Calu3 (cell line): ENCODE results near the gene WNT7B. TPM values are rescaled to one million over a fixed set of nuclear protein-coding genes. Genes with fewer than 3 reads are reported as not detected.
"Not testable (repeated sequence)": the region's sequence is repeated elsewhere in the genome, so short reads cannot be mapped to it uniquely, and the experiment has no call there.

Source experiments
- BruUV-seq: library from RNA; stranded (reverse); fragments of 400-500 nt; replicated peaks from 2 replicates; lab custom pipeline; 2021; lab: Mats Ljungman, UMichigan
- CTCF ChIA-PET: fragments of 300-600 bp; sonication (Branson Sonifier 250); formaldehyde crosslinking; loops from one replicate; lab custom pipeline; 2022; ENCODE audit warnings: antibody characterized with exemption; lab: Charles Lee
- DNase-seq: peaks from one replicate; pipeline ENCODE4 v3.0.0; 2022
- H3K27ac Mint-ChIP-seq: one replicate; pipeline ENCODE4 v1.8.0; 2022; ENCODE audit warnings: mixed read lengths; ENCODE audit not compliant: unreplicated experiment
- H3K27me3 Mint-ChIP-seq: one replicate; pipeline ENCODE4 v1.8.0; 2022; ENCODE audit warnings: mixed read lengths; ENCODE audit not compliant: unreplicated experiment
- H3K36me3 Mint-ChIP-seq: one replicate; pipeline ENCODE4 v1.8.0; 2022; ENCODE audit warnings: mild to moderate bottlenecking, moderate library complexity, mixed read lengths; ENCODE audit not compliant: insufficient read depth, unreplicated experiment
- H3K4me1 Mint-ChIP-seq: one replicate; pipeline ENCODE4 v1.8.0; 2022; ENCODE audit warnings: mild to moderate bottlenecking, low read depth, mixed read lengths; ENCODE audit not compliant: unreplicated experiment
- H3K4me3 Mint-ChIP-seq: one replicate; pipeline ENCODE4 v1.8.0; 2022; ENCODE audit warnings: mild to moderate bottlenecking, low read depth, moderate library complexity, mixed read lengths; ENCODE audit not compliant: unreplicated experiment
- H3K9me3 Mint-ChIP-seq: one replicate; pipeline ENCODE4 v1.8.0; 2022; ENCODE audit warnings: low read depth, mixed read lengths; ENCODE audit not compliant: unreplicated experiment
- CTCF ChIP-seq: fragments of 200-600 bp; IDR thresholded peaks from one replicate; pipeline ENCODE4 v1.8.0; 2022; ENCODE audit warnings: antibody characterized with exemption; ENCODE audit not compliant: unreplicated experiment
- intact Hi-C: fragments of 100-400 bp; cut with micrococcal nuclease; formaldehyde crosslinking; loops from one replicate; pipeline ENCODE4 v1.10.0; 2022; ENCODE audit not compliant: unreplicated experiment
- total RNA-seq: library from RNA; stranded (reverse); gene quantifications from 2 replicates; pipeline ENCODE4 v1.2.3, GENCODE V29; 2022

Gene WNT7B
- total RNA-seq, 1 experiment from 2014 or later: 100.0 TPM

DNA sequence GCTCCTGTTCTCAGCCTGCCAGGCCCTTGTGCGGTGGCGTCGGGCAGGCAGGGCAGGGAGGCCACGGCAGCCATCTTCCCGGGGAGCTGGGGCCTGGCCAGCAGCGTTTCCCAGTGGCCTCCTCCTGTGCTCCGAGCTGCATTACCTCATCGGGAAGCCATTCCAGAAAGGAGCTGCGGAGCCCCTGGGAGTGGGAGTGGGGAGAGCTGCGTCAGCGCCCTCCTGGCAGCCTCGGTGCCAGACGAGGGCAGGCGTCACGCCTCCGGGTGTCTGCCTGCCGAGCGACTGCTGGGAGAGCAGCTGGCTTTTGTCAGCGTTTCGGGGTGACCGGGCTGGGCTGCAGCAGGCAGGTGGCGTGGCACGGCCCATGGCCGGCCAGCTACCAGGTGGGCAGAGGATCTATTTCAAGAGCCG, 30.9 kb upstream of the WNT7B start:
- no peak for TF ChIP-seq CTCF
- CTCF ChIA-PET: interaction anchor here (2.3 to 3.1 kb wide), 5 partner anchors 28 to 108 kb away, joined by 6 to 77 read pairs (median 15); no protein-coding TSS in a partner anchor
- H3K4me3 Mint-ChIP-seq: no peak overlapping the region
- H3K4me1 Mint-ChIP-seq: peaks cover 11% of the 10 kb centered on the region
- no peaks in the 10 kb centered on the region for H3K9me3 Mint-ChIP-seq
- no TSS peak for BruUV-seq
- no peak overlapping the region for H3K27ac Mint-ChIP-seq
- H3K36me3 Mint-ChIP-seq: peaks cover 14% of the 10 kb centered on the region
- H3K27me3 Mint-ChIP-seq: no peaks in the 10 kb centered on the region
- intact Hi-C loops: loop anchor here (2.0 kb wide), 1 partner anchor 109 kb away; no protein-coding TSS in a partner anchor
- DNase-seq: no peak

GRCh38 chr22:46007003-46007847, 30.3 kb upstream of the WNT7B start:
- CTCF ChIA-PET: interaction anchor here (0.7 to 3.1 kb wide), 20 partner anchors 10 to 761 kb away, joined by 3 to 77 read pairs (median 6); partner anchors contain the start of gene GTSE1
- TF ChIP-seq CTCF: no peak
- Mint-ChIP-seq H3K4me1 (peaks cover 11% of the 10 kb centered on the region), H3K4me3 (peak overlapping the region; percentile 55), H3K36me3 (peaks cover 10% of the 10 kb centered on the region), H3K27me3 (no peaks in the 10 kb centered on the region), H3K27ac (peak overlapping the region; percentile 27), H3K9me3 (no peaks in the 10 kb centered on the region)
- DNase-seq: peak; percentile 74
- BruUV-seq: no TSS peak
- intact Hi-C loops: loop anchor here (2.0 kb wide), 1 partner anchor 110 kb away; no protein-coding TSS in a partner anchor

GRCh38 chr22:46006379-46007002, 29.5 kb upstream of the WNT7B start:
- peak; percentile 94 for DNase-seq
- H3K9me3 Mint-ChIP-seq: no peaks in the 10 kb centered on the region
- intact Hi-C loops: loop anchor here (2.0 kb wide), 1 partner anchor 110 kb away; no protein-coding TSS in a partner anchor
- no TSS peak for BruUV-seq
- peak overlapping the region; percentile 27 for H3K27ac Mint-ChIP-seq
- TF ChIP-seq CTCF: peak; percentile 99
- CTCF ChIA-PET: interaction anchor here (0.5 to 3.1 kb wide), 24 partner anchors 8 to 761 kb away, joined by 3 to 77 read pairs (median 5); partner anchors contain the start of gene GTSE1
- H3K36me3 Mint-ChIP-seq: peaks cover 8% of the 10 kb centered on the region
- H3K4me1 Mint-ChIP-seq: peaks cover 14% of the 10 kb centered on the region
- H3K4me3 Mint-ChIP-seq: peak overlapping the region; percentile 55
- H3K27me3 Mint-ChIP-seq: peaks cover 7% of the 10 kb centered on the region

GRCh38 chr22:46005116-46005705, 28.2 kb upstream of the WNT7B start:
- Mint-ChIP-seq H3K4me1 (peaks cover 17% of the 10 kb centered on the region), H3K36me3 (peaks cover 10% of the 10 kb centered on the region), H3K27me3 (peaks cover 13% of the 10 kb centered on the region)
- DNase-seq, H3K27ac Mint-ChIP-seq, H3K9me3 Mint-ChIP-seq, H3K4me3 Mint-ChIP-seq, intact Hi-C loops, BruUV-seq: not testable (repeated sequence)
- CTCF ChIA-PET: interaction anchor here (0.9 to 3.1 kb wide), 10 partner anchors 8 to 111 kb away, joined by 3 to 77 read pairs (median 6); no protein-coding TSS in a partner anchor
